Lower lobe of right lung (tissue), 2 donors: ENCODE measurements around the gene IRAK2. TPM values are rescaled to one million over a fixed set of nuclear protein-coding genes. Genes with fewer than 3 reads are reported as not detected.

ENCODE experiments used
- ATAC-seq, 2 donors: fragments of 200-7000 bp; cut with Tn5 transposase; one replicate each; pipeline ENCODE4 v1.9.1; 2020 to 2022; ENCODE audit warnings: mild to moderate bottlenecking in 2 of 2, moderate library complexity in 2 of 2
- DNase-seq: peaks from one replicate; pipeline ENCODE4 v3.0.0-alpha.2; 2020
- H3K27ac ChIP-seq: fragments of 200-600 bp; one replicate; pipeline ENCODE4 v1.8.0; 2022
- H3K27me3 ChIP-seq: fragments of 200-600 bp; one replicate; pipeline ENCODE4 v1.8.0; 2022; ENCODE audit warnings: low read depth
- H3K36me3 ChIP-seq: fragments of 200-600 bp; one replicate; pipeline ENCODE4 v1.8.0; 2022; ENCODE audit warnings: mild to moderate bottlenecking
- H3K4me1 ChIP-seq: fragments of 200-600 bp; one replicate; pipeline ENCODE4 v1.8.0; 2022
- H3K4me3 ChIP-seq: fragments of 200-600 bp; one replicate; pipeline ENCODE4 v1.8.0; 2022; ENCODE audit warnings: mild to moderate bottlenecking
- H3K9me3 ChIP-seq: fragments of 200-600 bp; one replicate; pipeline ENCODE4 v1.8.0; 2022
- intact Hi-C: fragments of 100-400 bp; cut with DNase I; formaldehyde crosslinking; loops from one replicate; pipeline ENCODE4 v1.11.0; 2022
- total RNA-seq: library from RNA; stranded (reverse); fragmentation: NEBNext Ultra II Directional; extraction: Animal tissue kit (Norgen Biotek cat#: 25700); gene quantifications from one replicate; pipeline ENCODE4 v1.2.1, GENCODE V29; 2021
- TF ChIP-seq, protein P1 (sequence below): fragments of 200-600 bp; IDR thresholded peaks from one replicate; pipeline ENCODE4 v1.8.0; 2022; ENCODE audit warnings: antibody characterized with exemption, mild to moderate bottlenecking
- donor health status: DM: no; HTN: yes; CAD: no; lungs with severe emphysema.

Gene IRAK2
- total RNA-seq, 1 donor from 2014 or later: 3.9 TPM

DNA sequence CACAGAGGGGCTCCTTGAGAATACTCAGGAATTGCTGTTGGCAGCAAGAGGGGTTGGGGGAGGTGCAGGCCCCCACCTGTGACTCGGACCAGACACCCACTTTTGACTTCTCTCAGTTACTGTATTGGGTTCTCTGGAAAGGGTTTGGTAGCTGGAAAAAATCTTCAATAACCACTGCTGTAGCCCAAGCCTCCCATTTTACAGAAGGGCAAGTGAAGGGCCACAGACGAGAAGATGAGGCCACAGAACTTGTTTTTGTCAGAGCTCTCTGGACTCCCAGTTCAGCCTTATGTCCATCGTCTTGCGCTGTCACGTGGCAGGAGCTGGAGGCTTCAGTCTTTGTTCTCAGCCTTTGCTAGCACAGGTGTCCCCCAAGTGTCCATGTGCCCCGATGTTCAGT, 70.8 kb downstream of the IRAK2 start:
- intact Hi-C loops: no loop called here

DNA sequence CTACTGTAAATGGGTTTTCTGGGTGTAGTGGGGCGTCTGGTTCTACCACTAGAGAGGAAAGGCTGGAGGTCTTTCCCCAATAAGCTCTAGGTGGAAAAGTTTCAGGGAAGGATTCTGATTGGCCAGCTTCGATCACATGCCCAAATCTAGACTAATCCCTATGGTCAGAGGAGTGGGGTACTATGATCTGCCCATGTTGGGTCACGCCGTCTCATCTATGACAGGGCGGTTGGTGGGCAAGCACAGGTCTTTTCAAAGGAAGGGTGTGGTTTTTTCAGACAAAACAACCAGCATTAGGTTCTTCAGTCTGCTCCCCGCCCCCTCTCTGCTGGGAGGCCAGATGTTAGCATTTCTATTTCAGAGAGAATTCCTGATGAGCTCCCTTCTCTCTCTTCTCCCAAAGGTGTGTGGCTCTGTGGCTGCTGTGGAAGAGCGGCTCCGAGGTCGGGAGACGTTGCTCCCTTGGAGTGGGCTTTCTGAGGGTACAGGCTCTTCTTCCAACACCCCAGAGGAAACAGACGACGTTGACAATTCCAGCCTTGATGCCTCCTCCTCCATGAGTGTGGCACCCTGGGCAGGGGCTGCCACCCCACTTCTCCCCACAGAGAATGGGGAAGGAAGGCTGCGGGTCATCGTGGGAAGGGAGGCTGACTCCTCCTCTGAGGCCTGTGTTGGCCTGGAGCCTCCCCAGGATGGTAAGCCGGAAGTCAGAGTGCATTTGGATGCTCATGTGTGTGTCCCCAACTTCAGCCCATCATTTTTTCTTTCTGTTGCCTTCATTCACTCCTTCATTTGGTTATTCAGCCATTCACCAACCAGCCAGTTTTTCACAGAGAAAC, 73.8 kb downstream of the IRAK2 start:
- intact Hi-C loops: no loop called here
- H3K36me3 ChIP-seq: peaks cover 35% of the 10 kb centered on the region
- H3K27me3 ChIP-seq: no peaks in the 10 kb centered on the region
- no peak for DNase-seq
- no peak overlapping the region for H3K4me3 ChIP-seq
- H3K4me1 ChIP-seq: no peaks in the 10 kb centered on the region
- TF ChIP-seq, protein P1, sequence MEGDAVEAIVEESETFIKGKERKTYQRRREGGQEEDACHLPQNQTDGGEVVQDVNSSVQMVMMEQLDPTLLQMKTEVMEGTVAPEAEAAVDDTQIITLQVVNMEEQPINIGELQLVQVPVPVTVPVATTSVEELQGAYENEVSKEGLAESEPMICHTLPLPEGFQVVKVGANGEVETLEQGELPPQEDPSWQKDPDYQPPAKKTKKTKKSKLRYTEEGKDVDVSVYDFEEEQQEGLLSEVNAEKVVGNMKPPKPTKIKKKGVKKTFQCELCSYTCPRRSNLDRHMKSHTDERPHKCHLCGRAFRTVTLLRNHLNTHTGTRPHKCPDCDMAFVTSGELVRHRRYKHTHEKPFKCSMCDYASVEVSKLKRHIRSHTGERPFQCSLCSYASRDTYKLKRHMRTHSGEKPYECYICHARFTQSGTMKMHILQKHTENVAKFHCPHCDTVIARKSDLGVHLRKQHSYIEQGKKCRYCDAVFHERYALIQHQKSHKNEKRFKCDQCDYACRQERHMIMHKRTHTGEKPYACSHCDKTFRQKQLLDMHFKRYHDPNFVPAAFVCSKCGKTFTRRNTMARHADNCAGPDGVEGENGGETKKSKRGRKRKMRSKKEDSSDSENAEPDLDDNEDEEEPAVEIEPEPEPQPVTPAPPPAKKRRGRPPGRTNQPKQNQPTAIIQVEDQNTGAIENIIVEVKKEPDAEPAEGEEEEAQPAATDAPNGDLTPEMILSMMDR: no peak
- no peaks in the 10 kb centered on the region for H3K9me3 ChIP-seq
- ATAC-seq: no peak
- H3K27ac ChIP-seq: no peak overlapping the region

More for the DNA sequence above, 70.8 kb downstream of the IRAK2 start:
- Histone ChIP-seq H3K27me3 (no peaks in the 10 kb centered on the region), H3K9me3 (no peaks in the 10 kb centered on the region), H3K4me3 (no peak overlapping the region), H3K36me3 (peaks cover 27% of the 10 kb centered on the region), H3K4me1 (no peaks in the 10 kb centered on the region), H3K27ac (no peak overlapping the region)
- TF ChIP-seq, protein P1: no peak
- ATAC-seq (no peak), DNase-seq (no peak)

DNA sequence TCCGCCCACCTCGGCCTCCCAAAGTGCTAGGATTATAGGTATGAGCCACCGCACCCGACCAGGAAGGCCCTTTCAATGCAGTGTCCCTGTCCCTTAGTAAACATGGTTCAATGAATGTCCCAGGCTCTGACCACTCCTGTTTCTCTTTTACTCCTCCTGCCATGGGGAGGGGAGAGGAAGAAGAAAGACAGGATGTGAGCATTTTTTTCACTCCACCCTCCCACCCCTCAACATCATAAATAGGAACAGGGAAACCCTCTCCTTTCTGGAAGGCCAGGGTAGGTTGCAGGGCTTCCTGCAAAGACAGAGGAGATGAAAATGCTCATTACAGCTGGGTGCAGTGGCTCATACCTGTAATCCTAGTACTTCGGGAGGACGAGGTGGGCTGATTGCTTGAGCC, 76.1 kb downstream of the IRAK2 start:
- no peak for DNase-seq
- peaks cover 17% of the 10 kb centered on the region for H3K36me3 ChIP-seq

DNA sequence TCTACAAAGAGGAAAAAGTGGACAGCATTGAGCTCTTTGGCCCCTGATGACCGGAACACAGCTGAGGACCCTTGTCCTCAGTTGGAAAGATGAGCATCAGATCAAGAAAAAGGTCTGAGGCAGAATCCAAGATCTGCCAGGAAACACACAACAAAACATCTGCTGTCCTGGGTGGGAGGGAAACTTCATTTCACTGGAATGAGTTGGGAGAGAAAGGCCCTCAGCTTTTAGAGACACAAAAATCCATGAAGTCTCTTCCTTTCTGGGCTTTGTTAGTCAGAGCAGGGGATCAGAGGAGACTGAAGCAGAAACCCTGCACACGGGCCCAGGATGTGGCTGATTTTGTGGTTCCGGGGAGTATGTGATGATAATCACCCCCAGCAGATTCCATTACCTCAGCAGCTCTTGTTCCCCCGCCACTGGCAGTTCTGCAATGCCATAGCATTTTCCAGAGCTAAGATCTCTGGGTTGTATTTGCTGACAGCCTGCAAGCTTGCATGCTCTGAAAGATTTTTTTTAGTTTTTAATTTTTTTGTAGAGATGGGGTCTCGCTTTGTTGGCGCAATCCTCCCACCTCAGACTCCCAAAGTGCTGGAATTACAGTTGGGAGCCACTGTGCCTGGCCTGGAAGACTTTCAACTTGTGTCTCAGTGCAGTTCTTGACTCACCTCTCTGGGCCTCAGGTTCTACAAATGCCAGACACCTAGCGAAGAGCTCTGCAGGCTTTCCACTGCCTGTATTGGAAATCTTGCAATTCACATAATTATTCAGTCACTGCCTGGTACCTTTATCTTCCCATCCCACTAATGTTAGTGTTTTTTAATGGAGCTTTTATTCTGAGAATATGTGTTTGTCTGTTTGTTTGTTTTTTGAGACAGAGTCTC, 77.7 kb downstream of the IRAK2 start:
- no peak overlapping the region for H3K4me3 ChIP-seq
- no peaks in the 10 kb centered on the region for H3K27me3 ChIP-seq
- H3K9me3 ChIP-seq: peaks cover 13% of the 10 kb centered on the region
- ATAC-seq (peak; percentile 50 to 59), DNase-seq (no peak)
- no peak overlapping the region for H3K27ac ChIP-seq
- H3K36me3 ChIP-seq: peaks cover 16% of the 10 kb centered on the region
- H3K4me1 ChIP-seq: peaks cover under 1% of the 10 kb centered on the region
- TF ChIP-seq, protein P1: no peak
- intact Hi-C loops: no loop called here

More for the DNA sequence above, 76.1 kb downstream of the IRAK2 start:
- intact Hi-C loops: no loop called here
- Histone ChIP-seq H3K4me1 (no peaks in the 10 kb centered on the region), H3K27me3 (no peaks in the 10 kb centered on the region), H3K4me3 (no peak overlapping the region), H3K9me3 (peaks cover 11% of the 10 kb centered on the region), H3K27ac (no peak overlapping the region)
- TF ChIP-seq, protein P1: no peak
- no peak for ATAC-seq

DNA sequence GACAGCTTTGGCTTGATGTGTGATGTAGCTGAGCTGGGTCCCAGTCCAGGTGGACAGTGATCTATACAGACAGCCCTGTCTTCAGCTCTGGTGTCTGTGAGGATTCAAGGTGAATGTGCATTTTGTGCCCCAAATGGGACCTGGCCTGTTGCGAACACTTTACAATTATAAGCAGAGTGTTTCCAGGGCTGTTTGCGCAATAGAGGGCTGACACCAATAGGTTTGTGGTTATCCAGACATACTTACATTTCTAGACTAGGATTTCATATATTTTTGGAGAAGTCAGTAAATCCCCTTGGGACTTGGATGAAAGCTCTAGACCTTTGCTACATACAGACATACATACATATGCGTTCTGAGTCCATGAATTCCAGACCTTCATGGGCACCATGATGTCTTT, 79.3 kb downstream of the IRAK2 start:
- ATAC-seq (no peak), DNase-seq (no peak)
- intact Hi-C loops: no loop called here

More for the DNA sequence above, 79.3 kb downstream of the IRAK2 start:
- TF ChIP-seq, protein P1: no peak
- H3K4me1 ChIP-seq: peaks cover 7% of the 10 kb centered on the region
- peaks cover 12% of the 10 kb centered on the region for H3K36me3 ChIP-seq
- H3K4me3 ChIP-seq: no peak overlapping the region
- no peak overlapping the region for H3K27ac ChIP-seq
- H3K27me3 ChIP-seq: no peaks in the 10 kb centered on the region
- H3K9me3 ChIP-seq: peaks cover 13% of the 10 kb centered on the region
